NCI-H1105 (cell line): ENCODE results near the gene FLT3.
A peak's percentile ranks its signal among the peaks of the same experiment; 100 is the strongest.
"Not testable (repeated sequence)": the region's sequence is repeated elsewhere in the genome, so short reads cannot be mapped to it uniquely, and the experiment has no call there.

Experiments used
- DNase-seq: peaks from one replicate; lab custom pipeline; 2025; lab: John Stamatoyannopoulos, UW

FLT3 gene

DNA sequence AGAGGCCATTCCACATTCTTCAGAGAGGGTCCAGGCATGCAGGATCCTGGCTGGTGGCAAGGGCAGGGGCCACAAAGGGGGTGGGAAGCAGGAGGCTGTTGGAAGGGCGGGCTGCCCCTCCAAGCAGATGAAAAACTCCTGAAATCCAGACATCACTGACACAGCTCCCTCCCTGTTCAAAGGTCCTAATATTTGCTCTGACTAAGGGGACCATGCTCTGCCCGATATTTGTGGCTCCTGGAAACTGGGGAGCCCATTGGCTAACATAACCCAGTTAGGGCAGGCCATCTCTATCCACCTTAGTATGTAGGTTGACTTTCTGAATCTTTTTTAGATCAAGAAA, 127.9 kb downstream of the FLT3 start:
- no peak for DNase-seq

DNA sequence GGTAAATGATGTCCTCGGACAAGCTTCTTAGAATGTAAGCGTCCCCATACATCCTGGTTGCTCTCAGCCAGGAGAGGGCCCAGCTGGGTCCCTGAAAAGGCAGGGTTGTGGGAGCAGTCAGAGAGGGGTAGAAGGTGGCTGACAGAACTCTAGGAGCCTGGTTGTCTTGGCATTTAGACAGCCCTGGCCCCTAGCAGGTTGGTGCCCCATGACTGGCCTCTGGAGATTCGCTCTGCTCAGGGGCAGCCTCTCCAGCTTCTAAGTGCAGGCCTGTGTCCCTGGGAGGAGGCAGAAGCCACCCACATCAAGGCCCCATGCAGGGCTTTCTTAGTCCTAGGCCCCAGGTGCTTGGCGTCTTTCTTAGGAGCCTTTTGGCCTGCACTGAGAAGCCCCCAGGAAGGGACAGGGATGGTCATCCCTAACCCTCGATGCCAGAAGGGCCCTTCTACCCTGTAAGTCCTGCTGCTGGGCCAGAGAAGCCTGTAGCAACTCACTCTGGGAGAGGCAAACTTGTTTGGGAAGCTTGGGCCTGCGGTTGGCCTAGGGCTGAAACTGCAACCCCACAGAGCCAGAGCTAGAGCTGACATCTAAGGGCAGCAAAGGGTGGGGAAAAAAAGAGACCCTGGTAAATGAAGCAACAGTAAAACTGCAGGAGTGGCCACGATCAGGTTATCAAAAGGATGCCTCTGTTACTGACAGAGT, 128.4 kb downstream of the FLT3 start:
- no peak for DNase-seq

DNA sequence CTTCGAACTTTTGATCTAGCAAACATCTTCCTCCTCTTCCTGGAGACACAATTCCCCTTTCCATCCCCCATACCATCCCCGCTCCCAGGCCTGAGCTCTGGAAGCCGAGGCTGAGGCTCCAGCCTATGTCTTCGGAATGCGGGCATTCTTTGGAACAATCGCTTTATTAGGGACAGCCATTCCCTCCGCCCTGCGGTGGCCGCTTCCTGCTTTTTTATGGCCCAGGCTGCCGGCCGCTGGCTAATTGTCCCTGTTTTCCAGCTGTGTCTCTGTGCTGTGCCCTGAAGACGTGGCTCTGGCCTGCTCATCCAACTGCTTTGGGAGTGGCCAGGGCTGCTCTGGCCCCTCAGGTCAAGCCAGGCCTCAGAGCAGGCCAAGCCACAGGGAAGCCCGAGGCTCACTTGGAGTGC, 129.1 kb downstream of the FLT3 start:
- DNase-seq: no peak

DNA sequence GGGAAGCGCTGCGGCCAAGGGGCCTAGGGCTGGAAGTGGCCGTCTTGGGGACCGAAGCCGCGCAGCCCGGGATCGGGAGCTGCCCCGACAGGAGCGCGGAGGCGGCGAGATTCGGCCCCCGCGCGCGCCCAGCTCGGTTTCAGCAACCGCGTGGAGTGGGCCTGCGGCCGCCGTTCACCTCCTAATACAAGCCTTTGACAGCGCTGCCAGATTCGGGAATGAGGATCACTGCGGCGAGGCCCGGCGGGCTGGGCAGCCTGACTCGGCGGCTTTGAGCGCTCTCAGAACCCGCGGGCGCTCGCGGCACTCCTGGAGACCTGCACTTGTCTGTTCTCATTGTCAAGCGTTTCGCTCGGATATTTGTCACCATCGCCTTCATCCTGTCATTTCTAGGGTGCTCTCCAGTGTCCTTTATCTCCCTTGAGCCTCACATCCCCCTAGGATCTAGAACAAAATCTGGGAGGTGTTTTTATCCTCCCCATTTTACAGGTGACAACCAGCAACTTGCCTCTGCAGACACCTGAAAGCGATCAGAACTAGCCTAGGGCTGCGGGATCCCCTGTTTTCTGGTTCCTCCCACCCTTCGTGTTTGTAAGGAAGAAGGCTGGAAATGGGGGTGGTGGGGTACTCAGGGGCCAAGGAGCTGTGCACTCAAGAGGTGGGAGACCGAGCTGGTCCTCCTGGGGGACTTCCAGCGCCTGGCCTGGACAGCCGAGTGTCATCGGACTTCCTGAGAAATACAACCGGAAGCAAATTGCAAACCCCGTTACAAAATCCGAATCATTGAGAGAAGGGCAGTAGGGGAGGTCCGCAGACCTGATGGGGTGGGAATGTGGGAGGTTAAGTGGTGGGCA, 129.8 kb downstream of the FLT3 start:
- no peak for DNase-seq

DNA sequence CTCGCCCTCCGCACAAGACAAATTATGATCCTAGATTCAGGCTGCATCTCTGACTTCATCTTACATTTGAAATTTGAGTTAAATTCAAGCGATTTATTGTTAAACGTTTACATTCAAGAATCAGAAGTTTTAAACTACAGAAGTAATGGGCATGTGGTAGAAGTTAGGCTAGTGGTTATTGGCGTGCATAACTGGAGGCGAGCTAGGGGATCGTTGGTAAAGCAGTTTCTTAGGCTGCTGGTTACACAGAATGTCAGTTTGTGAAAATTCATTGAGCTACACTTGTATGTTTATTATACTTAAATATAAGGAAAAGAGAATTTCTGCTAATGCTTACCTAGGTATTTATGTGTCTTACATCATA, 130.5 kb downstream of the FLT3 start:
- DNase-seq: no peak

DNA sequence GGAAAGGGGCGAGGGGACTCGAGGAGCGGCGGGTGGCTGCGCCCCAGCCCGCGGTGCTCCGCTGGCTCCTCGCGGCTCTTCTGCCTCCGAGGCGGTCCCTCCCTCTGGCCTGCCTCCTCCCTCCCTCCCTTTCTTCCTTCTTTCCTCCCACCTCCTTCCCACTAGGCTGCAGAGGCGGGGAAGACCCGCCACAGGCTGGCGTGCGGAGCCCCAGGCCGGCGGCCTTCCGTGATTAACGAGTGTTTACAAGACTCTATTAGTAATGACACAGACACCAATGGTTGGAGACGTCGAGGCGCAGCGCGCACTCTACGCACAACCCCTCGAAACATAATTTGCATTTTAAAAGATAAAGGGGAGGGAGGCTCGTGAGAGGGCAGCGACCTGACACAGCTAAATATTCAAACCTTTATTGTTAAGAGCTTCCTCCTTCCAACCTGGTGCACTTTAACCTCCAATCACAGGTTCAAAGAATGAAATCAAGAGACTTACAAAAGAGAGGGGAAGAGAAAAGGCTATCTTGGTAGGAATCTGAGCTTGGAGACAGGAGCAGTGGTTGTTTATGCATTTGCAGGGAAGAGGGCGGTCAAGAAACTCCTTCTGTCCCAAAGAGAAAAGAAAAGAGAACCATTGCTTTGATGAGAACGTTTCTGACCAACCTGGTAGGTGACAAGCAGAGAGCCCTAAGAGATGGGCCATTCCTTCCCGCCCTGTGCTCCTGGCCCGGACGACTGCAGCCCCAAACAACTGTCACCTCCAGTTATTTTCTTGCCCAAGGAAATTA, 131.1 kb downstream of the FLT3 start, which contains the start of gene CDX2:
Gene CDX2 (minus strand): TSS at position 234 of the 784 bp plus-strand sequence. CDS start 309 bp downstream, outside the sequence.
- DNase-seq: peak; percentile 51

DNA sequence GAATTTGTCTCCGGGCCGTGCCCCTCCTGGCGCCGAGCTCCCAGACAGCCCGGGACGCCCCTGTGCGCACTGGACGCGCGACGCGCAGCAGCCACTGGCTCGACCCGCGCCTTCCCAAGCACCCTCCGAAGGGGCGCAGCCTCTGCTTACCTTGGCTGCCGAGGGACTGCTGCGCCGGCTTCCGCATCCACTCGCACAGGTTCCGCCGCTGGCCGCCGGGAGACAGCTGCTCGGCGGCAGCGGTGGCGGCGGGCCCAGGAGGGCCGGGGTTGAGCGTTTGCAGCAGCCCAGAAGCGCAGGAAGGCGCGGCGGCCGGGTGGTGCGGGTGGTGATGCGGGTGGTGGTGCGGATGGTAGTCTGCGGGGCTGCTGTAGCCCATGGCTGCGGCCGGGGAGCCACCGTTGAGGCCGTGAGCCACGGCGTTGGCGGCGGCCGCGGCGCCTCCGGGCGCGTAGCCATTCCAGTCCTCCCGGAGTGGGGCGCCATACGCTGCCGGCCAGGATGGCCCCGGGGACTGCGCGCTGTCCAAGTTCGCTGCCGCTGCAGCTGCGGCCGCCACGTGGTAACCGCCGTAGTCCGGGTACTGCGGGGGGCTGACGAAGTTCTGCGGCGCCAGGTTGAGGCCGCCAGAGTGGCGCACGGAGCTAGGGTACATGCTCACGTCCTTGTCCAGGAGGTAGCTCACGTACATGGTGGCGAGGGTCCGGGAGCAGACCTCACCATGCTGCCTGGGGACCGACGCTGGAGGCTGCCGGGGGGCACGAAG, 131.9 kb downstream of the FLT3 start:
- peak; percentile 33 for DNase-seq

DNA sequence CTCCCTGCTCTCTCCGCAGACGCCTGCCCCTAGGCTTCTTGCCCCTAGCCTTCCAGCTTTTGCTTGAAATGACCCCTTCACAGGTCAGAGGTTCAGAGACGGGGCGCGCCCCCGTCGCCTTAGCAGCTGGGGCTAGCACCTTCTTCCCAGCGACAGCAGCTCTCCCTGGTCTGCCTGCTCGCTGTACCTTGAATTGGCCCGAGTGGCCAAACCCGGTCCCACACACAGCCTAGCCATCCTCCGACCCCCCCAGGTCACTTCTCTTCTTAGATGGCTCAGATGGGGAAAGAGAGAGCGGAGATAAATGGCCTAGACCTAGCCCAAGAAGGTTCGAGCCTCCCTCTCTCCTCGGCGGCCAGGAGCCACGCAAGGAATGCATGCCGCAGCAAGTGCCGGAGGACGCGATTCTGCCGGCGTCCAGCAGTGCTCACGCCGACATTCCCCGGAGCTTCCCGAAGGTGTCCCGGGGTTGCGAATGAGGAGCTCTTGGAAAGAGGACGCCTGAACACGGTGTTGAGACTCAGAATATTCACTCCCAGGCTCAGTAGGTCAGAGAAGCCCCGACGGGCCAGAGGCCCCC, 132.6 kb downstream of the FLT3 start:
- DNase-seq: no peak

DNA sequence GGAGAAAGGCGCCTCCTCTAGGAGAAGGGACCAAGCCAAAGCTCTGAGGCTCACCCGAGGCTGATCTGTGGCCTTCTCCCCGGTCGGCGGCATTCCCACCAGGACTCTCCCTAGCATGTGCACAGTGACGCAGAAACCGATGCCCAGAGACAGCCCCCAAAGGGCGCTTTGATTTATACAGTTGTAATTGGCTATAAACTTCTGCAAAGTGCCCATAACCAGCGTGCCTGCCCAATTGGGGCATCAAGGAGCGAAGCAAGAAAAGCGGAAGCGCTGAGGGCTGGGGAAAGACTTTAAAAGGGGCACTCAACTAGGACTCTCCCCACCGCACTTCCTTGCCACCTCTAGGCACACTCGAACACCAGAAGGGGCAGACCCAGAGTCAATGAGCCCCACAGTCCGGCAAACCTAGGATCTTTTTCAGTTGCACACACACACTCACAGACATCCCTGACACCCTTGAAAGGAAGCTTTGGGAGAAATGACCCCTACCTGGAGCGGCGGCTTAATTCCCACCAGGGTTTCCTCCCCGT, 133.1 kb downstream of the FLT3 start:
- DNase-seq: no peak

DNA sequence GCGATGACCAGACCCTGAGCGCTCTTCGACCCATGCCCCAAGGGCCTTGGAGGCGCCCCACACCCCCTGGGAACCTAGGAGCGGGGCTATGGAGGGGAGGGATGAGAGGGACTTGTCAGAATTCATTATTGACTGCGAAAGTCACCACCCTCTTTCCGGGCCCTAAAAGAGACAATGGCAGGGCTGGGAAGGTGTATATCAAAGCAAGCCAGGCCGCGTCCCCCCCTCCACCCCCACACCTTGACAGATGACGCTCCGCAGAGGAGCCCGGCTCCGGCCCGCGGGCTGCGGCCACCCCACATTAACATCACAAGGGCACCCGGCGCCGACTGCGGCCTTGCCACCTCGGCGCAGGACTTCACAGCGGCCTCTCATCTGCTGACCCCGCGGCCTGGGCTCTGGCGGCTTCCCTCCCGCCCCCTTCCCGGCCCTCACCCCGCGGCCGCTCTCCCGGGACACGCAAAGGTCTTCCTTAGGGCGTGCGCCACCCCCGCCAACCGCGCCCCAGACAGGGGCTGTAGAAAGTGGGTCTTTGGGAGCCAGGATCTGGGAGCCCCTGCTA, 133.7 kb downstream of the FLT3 start:
- DNase-seq: no peak

DNA sequence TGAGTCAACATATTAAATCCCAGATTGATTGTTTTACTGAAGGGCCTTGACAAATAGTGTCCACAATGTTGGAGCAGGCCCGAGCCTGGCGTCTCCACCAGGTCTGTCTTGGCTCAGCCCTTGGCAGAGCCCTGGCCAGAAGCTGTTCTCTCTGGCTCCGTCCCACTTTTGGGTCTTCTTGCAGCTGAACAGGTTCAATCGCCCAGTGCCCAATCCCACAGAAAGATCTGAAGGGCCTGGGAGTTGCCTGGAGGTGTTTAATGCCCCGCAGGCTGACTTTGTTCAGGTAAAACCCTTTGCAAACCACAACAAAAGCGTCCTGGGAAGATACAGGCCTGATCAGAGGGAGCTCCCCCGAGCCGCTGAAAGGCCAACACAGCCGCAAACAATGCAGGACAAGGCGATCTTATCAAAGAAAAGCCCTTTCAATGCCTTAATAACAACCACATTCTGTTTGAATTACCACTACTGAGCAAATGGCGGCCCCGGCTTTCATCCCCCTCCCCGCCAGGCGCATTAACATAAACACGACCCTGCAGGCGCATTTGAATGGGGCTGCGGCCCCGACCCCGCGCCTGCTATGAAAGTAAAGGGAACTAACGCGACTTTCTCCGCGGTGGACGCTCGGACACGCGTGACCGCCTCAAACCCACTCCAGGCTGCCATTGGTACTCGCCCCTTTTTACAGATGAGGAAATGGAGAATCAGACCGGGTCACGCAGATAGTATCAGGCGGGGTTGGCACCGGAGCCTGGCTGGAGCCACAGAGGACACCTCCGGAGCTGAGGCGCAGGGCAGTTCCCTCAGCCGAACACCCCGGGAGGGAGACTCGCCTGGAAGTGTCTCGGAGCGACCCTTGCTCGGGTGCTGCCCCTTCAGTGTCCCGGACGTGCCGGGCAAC, 134.4 kb downstream of the FLT3 start:
- DNase-seq: no peak

DNA sequence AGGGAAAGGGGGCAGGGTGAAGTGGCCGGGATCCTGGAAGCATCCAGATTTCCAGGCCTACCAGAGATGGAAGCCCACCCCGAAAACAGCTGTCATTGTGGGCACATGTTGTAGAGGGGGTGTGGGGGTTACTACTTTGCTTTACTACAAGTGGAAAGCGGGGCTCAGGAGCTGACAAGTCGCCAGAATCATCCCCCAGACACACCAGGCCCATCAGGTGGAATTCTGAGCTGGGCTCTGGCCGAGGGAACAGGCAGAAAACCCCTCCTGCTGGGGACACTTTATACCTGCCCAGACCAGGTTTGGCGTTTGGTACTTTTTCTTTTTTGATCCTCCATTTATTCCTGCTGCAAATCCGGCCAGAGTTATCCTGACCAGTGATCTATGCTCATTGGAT, 135.0 kb downstream of the FLT3 start:
- no peak for DNase-seq

DNA sequence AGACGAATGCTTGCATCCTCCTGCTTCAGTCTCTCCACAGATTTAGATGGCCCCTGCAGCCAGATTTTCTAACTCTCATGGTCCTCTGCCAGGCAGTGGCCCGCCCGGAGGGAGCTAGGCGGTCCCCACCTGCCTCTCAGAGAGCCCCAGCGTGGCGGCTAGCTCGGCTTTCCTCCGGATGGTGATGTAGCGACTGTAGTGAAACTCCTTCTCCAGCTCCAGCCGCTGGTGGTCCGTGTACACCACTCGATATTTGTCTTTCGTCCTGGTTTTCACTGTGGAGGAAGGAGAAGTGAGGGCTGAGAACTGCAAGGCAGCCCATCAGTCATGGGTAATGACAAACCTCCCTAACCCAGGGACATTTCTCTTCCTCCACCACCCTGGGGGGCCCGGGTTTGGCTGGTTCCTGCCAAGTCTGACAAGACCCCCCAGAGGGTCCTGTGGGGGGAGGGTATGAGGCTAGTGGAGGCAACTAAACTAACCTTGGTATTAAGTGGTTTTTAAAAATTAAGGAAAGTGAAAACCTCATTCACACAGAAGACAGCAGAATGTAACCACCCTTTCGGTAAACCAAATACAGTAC, 135.5 kb downstream of the FLT3 start:
- DNase-seq: no peak

DNA sequence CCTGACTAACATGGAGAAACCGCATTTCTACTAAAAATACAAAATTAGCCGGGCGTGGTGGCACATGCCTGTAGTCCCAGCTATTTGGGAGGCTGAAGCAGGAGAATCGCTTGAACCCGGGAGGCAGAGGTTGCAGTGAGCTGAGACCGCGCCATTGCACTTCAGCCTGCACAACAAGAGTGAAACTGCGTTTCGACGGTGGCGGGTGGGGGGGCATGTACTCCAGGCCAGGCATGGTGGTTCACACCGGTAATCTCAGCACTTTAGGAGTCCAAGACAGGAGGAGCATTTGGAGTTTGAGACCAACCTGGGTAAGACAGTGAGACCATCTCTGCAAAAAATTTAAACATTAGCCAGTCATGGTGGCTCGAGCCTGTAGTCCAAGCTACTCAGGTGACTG, 136.2 kb downstream of the FLT3 start:
- not testable (repeated sequence) for DNase-seq

DNA sequence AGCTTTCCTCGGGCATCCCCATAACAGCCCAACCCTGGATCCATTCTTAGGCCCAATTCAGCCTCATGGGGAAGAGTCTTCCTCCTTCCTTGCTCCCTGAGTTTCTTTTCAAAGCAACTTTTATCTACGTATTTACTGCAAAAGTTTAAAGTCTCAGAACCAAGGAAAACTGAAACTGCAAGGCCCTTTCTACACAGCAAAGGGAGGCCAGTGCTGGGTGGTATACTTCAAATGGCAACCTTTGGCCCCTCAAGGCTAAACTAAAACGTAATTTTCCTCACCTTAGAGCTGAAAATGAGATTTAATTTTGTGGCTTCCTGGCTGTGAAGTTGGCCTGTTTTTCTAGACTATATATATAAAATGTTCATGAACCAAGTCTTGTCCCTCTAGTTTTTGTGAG, 136.9 kb downstream of the FLT3 start:
- DNase-seq: no peak

DNA sequence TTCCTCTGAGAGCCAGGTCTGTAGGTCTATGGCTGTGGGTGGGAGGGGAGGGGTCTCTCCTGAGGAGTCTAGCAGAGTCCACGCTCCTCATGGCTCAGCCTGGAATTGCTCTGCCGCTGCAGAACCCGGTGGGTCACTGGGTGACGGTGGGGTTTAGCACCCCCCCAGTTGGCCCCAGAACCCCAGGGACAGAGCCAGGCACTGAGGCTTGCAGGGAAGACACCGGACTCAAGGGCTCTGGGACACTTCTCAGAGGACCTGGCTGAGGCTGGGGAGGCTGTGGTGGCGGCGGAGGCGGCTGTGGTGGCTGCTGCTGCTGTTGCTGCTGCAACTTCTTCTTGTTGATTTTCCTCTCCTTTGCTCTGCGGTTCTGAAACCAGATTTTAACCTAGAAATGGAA, 137.4 kb downstream of the FLT3 start:
- DNase-seq: no peak

DNA sequence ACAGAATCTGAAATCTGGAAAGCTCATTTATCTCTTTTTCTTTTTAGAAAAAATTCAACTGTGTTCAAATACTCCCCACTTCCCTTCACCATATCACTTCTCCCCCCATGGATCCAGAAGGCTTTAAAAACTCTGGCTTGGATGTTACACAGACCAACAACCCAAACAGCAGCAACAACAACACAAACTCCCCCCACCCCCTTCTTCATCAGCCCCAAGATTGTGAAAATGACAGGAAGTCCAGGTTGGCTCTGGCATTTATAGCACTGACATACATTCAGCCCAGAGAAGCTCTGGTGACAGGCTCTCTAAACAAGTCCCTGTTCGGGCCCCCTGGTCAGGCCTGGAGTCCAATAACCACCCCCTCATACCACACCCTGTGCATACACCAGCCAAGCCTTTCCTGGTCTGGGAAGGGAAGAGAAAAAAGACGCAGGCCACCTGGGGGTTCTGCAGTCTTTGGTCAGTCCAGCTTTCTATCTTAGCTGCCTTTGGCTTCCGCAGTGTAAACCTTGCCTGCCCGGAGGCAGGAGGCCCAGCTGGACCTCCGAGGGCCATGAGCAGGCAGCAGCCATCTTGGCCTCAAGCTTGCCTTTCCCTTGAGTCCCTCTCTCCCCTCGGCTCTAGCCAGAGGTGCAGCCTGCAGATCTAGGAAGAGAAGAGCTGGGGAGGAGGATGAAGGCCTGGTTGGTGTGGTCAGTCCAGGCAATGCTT, 138.1 kb downstream of the FLT3 start:
- DNase-seq: no peak

DNA sequence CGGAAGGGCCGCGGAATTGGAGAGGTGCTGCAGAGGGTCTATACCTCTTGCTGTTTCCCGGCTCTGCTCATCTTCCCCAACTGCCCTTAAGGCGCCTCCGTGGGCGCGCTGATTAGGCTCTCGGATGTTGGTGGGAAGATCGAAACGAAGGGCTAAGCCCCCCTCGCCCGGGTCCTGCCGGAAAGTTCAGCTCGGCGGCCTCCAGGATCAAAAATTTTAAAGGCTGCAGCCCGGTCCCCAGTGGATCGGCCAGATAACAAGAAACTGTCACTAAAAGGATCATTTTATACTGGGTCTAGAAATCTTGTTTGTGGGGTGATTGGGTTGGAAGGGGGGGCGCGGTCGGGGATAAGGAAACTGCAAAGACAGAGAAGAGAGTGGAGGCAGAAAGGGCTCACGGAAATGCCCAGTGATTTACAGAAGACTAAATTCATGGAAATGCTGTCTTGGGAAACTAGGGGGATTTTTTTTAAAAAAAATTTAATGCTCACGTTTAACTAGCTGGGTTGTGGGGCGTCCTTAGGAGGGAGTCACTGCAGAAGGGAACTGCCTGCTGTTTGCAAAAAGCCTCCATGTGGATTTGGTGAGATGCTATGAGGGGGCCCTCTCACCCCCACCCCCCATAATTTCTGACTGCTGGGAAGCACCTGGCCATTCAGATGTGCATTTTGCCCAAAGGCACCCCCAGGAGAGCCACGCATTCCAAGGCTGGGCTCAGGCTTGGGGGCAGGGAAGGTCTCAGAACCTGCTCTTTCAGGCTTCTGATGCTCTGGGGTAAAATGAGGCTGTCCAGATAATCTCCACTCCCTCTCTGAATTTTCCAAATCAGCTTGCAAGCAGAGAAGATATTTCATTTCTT, 138.9 kb downstream of the FLT3 start:
- no peak for DNase-seq
